Body of pancreas (tissue), 4 donors: ENCODE data around the gene SWT1.

Experiments
- POLR2A ChIP-seq, 3 donors: fragments of 450-650 bp; IDR thresholded peaks; one replicate each; pipeline ENCODE4 v1.6.1; 2016; ENCODE audit warnings: antibody characterized with exemption in 3 of 3, mild to moderate bottlenecking in 2 of 3
- TF ChIP-seq, protein P1 (sequence below), 7 experiments: fragments of 450-650 bp in 4 of 7; fragments of 200-600 bp in 3 of 7; sonication (generic) in 3 of 7; IDR thresholded peaks; one replicate each; pipeline ENCODE4 v1.5.1; 2016 to 2019; ENCODE audit warnings: antibody characterized with exemption in 7 of 7

DNA sequence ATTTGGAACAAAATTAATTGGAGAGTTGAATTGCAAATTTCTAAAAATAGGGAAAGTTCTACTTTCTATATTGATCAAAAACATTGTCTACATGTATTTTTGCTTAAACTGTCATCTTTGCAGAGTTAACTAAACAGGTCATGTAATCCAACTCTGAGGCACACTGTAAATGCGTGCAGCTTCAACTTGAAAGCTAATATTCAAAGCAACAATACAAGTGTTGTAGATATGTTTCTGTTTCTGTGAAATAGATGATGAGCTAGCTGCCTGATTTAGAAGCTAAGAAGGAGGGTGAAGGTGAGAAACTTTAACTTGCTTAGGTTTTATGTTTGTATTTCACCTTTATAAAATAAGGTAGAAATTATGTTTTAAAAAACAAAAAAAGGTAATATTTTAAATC lies 82.9 kb downstream of the SWT1 start:
- TF ChIP-seq, protein P1, sequence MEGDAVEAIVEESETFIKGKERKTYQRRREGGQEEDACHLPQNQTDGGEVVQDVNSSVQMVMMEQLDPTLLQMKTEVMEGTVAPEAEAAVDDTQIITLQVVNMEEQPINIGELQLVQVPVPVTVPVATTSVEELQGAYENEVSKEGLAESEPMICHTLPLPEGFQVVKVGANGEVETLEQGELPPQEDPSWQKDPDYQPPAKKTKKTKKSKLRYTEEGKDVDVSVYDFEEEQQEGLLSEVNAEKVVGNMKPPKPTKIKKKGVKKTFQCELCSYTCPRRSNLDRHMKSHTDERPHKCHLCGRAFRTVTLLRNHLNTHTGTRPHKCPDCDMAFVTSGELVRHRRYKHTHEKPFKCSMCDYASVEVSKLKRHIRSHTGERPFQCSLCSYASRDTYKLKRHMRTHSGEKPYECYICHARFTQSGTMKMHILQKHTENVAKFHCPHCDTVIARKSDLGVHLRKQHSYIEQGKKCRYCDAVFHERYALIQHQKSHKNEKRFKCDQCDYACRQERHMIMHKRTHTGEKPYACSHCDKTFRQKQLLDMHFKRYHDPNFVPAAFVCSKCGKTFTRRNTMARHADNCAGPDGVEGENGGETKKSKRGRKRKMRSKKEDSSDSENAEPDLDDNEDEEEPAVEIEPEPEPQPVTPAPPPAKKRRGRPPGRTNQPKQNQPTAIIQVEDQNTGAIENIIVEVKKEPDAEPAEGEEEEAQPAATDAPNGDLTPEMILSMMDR (IDR thresholded peaks at IDR 0.05) = no peak
- no peak for TF ChIP-seq POLR2A (IDR thresholded peaks at IDR 0.05)
